Measurements from ENCODE around the gene ZBTB16.

GRCh38 chr11:114140826-114141225, 81.3 kb downstream of the ZBTB16 start:
- TF ChIP-seq, protein P1, sequence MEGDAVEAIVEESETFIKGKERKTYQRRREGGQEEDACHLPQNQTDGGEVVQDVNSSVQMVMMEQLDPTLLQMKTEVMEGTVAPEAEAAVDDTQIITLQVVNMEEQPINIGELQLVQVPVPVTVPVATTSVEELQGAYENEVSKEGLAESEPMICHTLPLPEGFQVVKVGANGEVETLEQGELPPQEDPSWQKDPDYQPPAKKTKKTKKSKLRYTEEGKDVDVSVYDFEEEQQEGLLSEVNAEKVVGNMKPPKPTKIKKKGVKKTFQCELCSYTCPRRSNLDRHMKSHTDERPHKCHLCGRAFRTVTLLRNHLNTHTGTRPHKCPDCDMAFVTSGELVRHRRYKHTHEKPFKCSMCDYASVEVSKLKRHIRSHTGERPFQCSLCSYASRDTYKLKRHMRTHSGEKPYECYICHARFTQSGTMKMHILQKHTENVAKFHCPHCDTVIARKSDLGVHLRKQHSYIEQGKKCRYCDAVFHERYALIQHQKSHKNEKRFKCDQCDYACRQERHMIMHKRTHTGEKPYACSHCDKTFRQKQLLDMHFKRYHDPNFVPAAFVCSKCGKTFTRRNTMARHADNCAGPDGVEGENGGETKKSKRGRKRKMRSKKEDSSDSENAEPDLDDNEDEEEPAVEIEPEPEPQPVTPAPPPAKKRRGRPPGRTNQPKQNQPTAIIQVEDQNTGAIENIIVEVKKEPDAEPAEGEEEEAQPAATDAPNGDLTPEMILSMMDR (IDR thresholded peaks at IDR 0.05), result no peak
- TF ChIP-seq, protein P2, sequence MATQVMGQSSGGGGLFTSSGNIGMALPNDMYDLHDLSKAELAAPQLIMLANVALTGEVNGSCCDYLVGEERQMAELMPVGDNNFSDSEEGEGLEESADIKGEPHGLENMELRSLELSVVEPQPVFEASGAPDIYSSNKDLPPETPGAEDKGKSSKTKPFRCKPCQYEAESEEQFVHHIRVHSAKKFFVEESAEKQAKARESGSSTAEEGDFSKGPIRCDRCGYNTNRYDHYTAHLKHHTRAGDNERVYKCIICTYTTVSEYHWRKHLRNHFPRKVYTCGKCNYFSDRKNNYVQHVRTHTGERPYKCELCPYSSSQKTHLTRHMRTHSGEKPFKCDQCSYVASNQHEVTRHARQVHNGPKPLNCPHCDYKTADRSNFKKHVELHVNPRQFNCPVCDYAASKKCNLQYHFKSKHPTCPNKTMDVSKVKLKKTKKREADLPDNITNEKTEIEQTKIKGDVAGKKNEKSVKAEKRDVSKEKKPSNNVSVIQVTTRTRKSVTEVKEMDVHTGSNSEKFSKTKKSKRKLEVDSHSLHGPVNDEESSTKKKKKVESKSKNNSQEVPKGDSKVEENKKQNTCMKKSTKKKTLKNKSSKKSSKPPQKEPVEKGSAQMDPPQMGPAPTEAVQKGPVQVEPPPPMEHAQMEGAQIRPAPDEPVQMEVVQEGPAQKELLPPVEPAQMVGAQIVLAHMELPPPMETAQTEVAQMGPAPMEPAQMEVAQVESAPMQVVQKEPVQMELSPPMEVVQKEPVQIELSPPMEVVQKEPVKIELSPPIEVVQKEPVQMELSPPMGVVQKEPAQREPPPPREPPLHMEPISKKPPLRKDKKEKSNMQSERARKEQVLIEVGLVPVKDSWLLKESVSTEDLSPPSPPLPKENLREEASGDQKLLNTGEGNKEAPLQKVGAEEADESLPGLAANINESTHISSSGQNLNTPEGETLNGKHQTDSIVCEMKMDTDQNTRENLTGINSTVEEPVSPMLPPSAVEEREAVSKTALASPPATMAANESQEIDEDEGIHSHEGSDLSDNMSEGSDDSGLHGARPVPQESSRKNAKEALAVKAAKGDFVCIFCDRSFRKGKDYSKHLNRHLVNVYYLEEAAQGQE (IDR thresholded peaks at IDR 0.05; ENCODE audit: insufficient read depth in 1 of 2, low read depth in 2 of 2, low read length in 1 of 2), result no peak

All from Panc1 (cell line).